Esophagus muscularis mucosa (tissue), 4 donors: ENCODE measurements around the gene POLR3K. TPM values are rescaled to one million over a fixed set of nuclear protein-coding genes. Genes with fewer than 3 reads are reported as not detected.
"Not testable (repeated sequence)": the region's sequence is repeated elsewhere in the genome, so short reads cannot be mapped to it uniquely, and the experiment has no call there.

Experiments
- DNase-seq: peaks from one replicate; pipeline ENCODE4 v3.0.0-alpha.2; 2017; ENCODE audit errors: extremely low spot score
- H3K27ac ChIP-seq, 4 donors: fragments of 200-600 bp; sonication (generic); replicated peaks in 1 of 4; 1 replicate in 3 of 4; 2 replicates in 1 of 4; pipeline ENCODE4 v1.5.1; 2016 to 2019; ENCODE audit warnings: mild to moderate bottlenecking in 1 of 4
- H3K27me3 ChIP-seq, 4 donors: fragments of 200-600 bp; sonication (generic); one replicate each; pipeline versions ENCODE4 v1.5.1 to v1.6.0; 2016 to 2019
- H3K36me3 ChIP-seq, 4 donors: fragments of 200-600 bp; sonication (generic); one replicate each; pipeline ENCODE4 v1.5.1; 2016 to 2019
- H3K4me1 ChIP-seq, 4 donors: fragments of 200-600 bp; sonication (generic); one replicate each; pipeline ENCODE4 v1.5.1; 2016 to 2019
- H3K4me3 ChIP-seq, 4 donors: fragments of 200-600 bp; sonication (generic); 1 replicate in 2 of 4; 2 replicates in 2 of 4; pipeline ENCODE4 v1.5.1; 2016 to 2019; ENCODE audit warnings: mild to moderate bottlenecking in 4 of 4, moderate library complexity in 1 of 4
- H3K9me3 ChIP-seq, 4 donors: fragments of 200-600 bp; sonication (generic); 1 replicate in 3 of 4; 2 replicates in 1 of 4; pipeline ENCODE4 v1.5.1; 2016 to 2019
- EP300 ChIP-seq: sonication (generic); formaldehyde crosslinking; IDR thresholded peaks from one replicate; pipeline ENCODE4 v1.6.1; 2017; ENCODE audit warnings: antibody characterized with exemption
- POLR2A ChIP-seq: fragments of 450-650 bp; IDR thresholded peaks from one replicate; pipeline ENCODE4 v1.6.1; 2017; ENCODE audit warnings: antibody characterized with exemption, moderate library complexity, mild to moderate bottlenecking, low read depth
- POLR2AphosphoS5 ChIP-seq, 2 donors: sonication (generic); formaldehyde crosslinking; IDR thresholded peaks; one replicate each; pipeline ENCODE4 v1.6.1; 2017; ENCODE audit warnings: antibody characterized with exemption in 2 of 2
- WGBS: methylation state at CpG from one replicate; pipeline ENCODE4 v1.1.5; 2018; 5-methylcytosine and 5-hydroxymethylcytosine counted together
- intact Hi-C: fragments of 100-400 bp; cut with DNase I; formaldehyde crosslinking; loops from one replicate; pipeline ENCODE4 v1.15.1; 2023
- small RNA-seq, 3 donors: library from RNA; depleted of rRNA; stranded (forward); fragments of <200 nt; gene quantifications; one replicate each; pipeline ENCODE3, GENCODE V24; 2016
- total RNA-seq, 4 donors: library from RNA; depleted of rRNA; stranded (reverse); fragments of >200 nt; gene quantifications; one replicate each; pipeline versions ENCODE4 v1.1.0 to v1.2.1, GENCODE V29; 2016
- TF ChIP-seq, protein P1 (sequence below), 3 experiments: fragments of 200-600 bp in 2 of 3; fragments of 450-650 bp in 1 of 3; sonication (generic) in 2 of 3; IDR thresholded peaks; one replicate each; pipeline ENCODE4 v1.5.1; 2017 to 2019; ENCODE audit warnings: antibody characterized with exemption in 3 of 3, mild to moderate bottlenecking in 2 of 3, moderate library complexity in 1 of 3

The POLR3K gene
- total RNA-seq, 4 donors from 2014 or later, result 3.3 to 3.8 (median 3.7) TPM

DNA sequence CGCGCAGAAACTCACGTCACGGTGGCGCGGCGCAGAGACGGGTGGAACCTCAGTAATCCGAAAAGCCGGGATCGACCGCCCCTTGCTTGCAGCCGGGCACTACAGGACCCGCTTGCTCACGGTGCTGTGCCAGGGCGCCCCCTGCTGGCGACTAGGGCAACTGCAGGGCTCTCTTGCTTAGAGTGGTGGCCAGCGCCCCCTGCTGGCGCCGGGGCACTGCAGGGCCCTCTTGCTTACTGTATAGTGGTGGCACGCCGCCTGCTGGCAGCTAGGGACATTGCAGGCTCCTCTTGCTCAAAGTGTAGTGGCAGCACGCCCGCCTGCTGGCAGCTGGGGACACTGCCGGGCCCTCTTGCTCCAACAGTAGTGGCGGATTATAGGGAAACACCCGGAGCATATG, 42.6 kb downstream of the POLR3K start:
- WGBS, result 40% methylated on average over 1 of the region's 27 CpGs
- H3K36me3 ChIP-seq, intact Hi-C loops, H3K4me3 ChIP-seq, H3K27ac ChIP-seq, H3K4me1 ChIP-seq, H3K9me3 ChIP-seq, H3K27me3 ChIP-seq, DNase-seq: not testable (repeated sequence)
- TF ChIP-seq, protein P1, sequence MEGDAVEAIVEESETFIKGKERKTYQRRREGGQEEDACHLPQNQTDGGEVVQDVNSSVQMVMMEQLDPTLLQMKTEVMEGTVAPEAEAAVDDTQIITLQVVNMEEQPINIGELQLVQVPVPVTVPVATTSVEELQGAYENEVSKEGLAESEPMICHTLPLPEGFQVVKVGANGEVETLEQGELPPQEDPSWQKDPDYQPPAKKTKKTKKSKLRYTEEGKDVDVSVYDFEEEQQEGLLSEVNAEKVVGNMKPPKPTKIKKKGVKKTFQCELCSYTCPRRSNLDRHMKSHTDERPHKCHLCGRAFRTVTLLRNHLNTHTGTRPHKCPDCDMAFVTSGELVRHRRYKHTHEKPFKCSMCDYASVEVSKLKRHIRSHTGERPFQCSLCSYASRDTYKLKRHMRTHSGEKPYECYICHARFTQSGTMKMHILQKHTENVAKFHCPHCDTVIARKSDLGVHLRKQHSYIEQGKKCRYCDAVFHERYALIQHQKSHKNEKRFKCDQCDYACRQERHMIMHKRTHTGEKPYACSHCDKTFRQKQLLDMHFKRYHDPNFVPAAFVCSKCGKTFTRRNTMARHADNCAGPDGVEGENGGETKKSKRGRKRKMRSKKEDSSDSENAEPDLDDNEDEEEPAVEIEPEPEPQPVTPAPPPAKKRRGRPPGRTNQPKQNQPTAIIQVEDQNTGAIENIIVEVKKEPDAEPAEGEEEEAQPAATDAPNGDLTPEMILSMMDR (IDR thresholded peaks at IDR 0.05), result peak in 2 of 3 experiments; percentile 15 to 41

DNA sequence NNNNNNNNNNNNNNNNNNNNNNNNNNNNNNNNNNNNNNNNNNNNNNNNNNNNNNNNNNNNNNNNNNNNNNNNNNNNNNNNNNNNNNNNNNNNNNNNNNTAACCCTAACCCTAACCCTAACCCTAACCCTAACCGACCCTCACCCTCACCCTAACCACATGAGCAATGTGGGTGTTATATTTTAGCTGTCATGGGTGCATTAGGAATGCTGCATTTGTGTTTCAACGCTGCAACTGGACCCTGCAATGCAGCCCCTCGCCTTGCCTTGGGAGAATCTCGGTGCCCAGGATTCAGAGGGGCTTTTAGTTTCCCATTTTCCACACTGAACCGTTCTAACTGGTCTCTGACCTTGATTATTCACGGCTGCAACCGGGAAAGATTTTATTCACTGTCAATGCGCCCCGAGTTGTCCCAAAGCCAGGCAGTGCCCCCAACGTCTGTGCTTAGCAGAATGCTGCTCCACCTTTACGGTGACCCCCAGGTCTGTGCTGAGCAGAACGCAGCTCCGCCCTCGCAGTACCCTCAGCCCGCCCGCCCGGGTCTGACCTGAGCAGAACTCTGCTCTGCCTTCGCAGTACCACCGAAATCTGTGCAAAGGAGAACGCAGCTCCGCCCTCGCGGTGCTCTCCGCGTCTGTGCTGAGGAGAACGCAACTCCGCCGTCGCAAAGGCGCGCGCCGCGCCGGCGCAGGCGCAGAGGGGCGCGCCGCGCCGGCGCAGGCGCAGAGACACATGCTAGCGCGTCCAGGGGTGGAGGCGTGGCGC, 43.3 kb downstream of the POLR3K start:
- intact Hi-C loops, result no loop called here
- no peak overlapping the region for H3K4me3 ChIP-seq
- peaks cover 0 to 5% (median 0%) of the 10 kb centered on the region in 4 donors for H3K9me3 ChIP-seq
- H3K4me1 ChIP-seq, result no peaks in the 10 kb centered on the region
- no peak overlapping the region for H3K27ac ChIP-seq
- H3K27me3 ChIP-seq, result no peaks in the 10 kb centered on the region
- TF ChIP-seq POLR2A, result no peak
- TF ChIP-seq, protein P1 (IDR thresholded peaks at IDR 0.05), result no peak
- no peak for TF ChIP-seq POLR2AphosphoS5 (IDR thresholded peaks at IDR 0.05)
- TF ChIP-seq EP300, result no peak
- no peak for DNase-seq
- no peaks in the 10 kb centered on the region for H3K36me3 ChIP-seq
- 83% methylated on average over 42 of the region's 48 CpGs for WGBS

Small RNA genes within 50 kb of the gene (small RNA-seq; reads per million reads assigned to genes)
- gene MIR6859-4, result 0 reads per million in 3 donors
- 0 reads per million in 3 donors for gene Z69720.2

Other genes starting within 250 kb of the POLR3K start
- gene SNRNP25, start 220 bp upstream of the POLR3K start, total RNA-seq, result 10 to 100 TPM; 22.0 to 33.6 (median 25.7) TPM
- 10 to 100 TPM; 26.7 to 43.0 (median 30.2) TPM for gene RHBDF1, start 19.0 kb upstream of the POLR3K start, total RNA-seq
- 100 to 1,000 TPM in 2 of 4 donors, 10 to 100 TPM in 2; 70.2 to 120 (median 106) TPM for gene MPG, start 24.6 kb upstream of the POLR3K start, total RNA-seq
- 10 to 100 TPM; 11.1 to 20.8 (median 14.1) TPM for gene NPRL3, start 85.1 kb upstream of the POLR3K start, total RNA-seq
- gene HBZ, start 99.0 kb upstream of the POLR3K start, total RNA-seq, result not detected
- gene HBM, start 112.4 kb upstream of the POLR3K start, total RNA-seq, result 1 to 10 TPM in 1 of 4 donors, not detected in 3; 3.8 TPM
- gene HBA2, start 119.3 kb upstream of the POLR3K start, total RNA-seq, result 1,000 to 10,000 TPM in 1 of 4 donors, 100 to 1,000 TPM in 1, 10 to 100 TPM in 1, 1 to 10 TPM in 1; 1.7 to 1,686 (median 156) TPM
- 100 to 1,000 TPM in 1 of 4 donors, 10 to 100 TPM in 2, not detected in 1; 72.4 to 906 (median 98.6) TPM for gene HBA1, start 123.1 kb upstream of the POLR3K start, total RNA-seq
- 1 to 10 TPM in 1 of 4 donors, not detected in 3; 1.2 TPM for gene HBQ1, start 126.9 kb upstream of the POLR3K start, total RNA-seq
- 10 to 100 TPM; 34.8 to 60.6 (median 50.2) TPM for gene LUC7L, start 175.8 kb upstream of the POLR3K start, total RNA-seq
- gene FAM234A, start 181.2 kb upstream of the POLR3K start, total RNA-seq, result 100 to 1,000 TPM in 1 of 4 donors, 10 to 100 TPM in 3; 61.0 to 129 (median 78.1) TPM
- 10 to 100 TPM in 2 of 4 donors, 1 to 10 TPM in 2; 7.1 to 18.2 (median 11.0) TPM for gene RGS11, start 222.3 kb upstream of the POLR3K start, total RNA-seq
- 1 to 10 TPM in 3 of 4 donors, under 1 TPM in 1; 0.80 to 4.8 (median 3.0) TPM for gene ARHGDIG, start 227.0 kb upstream of the POLR3K start, total RNA-seq
- 1 to 10 TPM in 2 of 4 donors, under 1 TPM in 1, not detected in 1; 0.23 to 1.2 (median 1.0) TPM for gene PDIA2, start 229.6 kb upstream of the POLR3K start, total RNA-seq